Activated naive CD8-positive, alpha-beta T cell (primary cell): ENCODE data around the gene AXIN1.

Source experiments
- H3K27ac Mint-ChIP-seq: one replicate; pipeline ENCODE4 v1.8.0; 2021; ENCODE audit warnings: mixed read lengths
- H3K27me3 Mint-ChIP-seq: one replicate; pipeline ENCODE4 v1.8.0; 2021; ENCODE audit warnings: mixed read lengths
- H3K36me3 Mint-ChIP-seq: one replicate; pipeline ENCODE4 v1.8.0; 2021; ENCODE audit warnings: mixed read lengths
- H3K4me1 Mint-ChIP-seq: one replicate; pipeline ENCODE4 v1.8.0; 2021; ENCODE audit warnings: low read depth, mixed read lengths
- H3K4me3 Mint-ChIP-seq: one replicate; pipeline ENCODE4 v1.8.0; 2021; ENCODE audit warnings: mild to moderate bottlenecking, mixed read lengths
- H3K9me3 Mint-ChIP-seq: one replicate; pipeline ENCODE4 v1.8.0; 2021; ENCODE audit warnings: low read depth, mixed read lengths

The AXIN1 gene

GRCh38 chr16:322476-323143, 29.9 kb downstream of the AXIN1 start:
- Mint-ChIP-seq H3K36me3 (no peaks in the 10 kb centered on the region), H3K4me3 (no peak overlapping the region), H3K27ac (no peak overlapping the region)

GRCh38 chr16:321532-321931, 31.0 kb downstream of the AXIN1 start:
- H3K4me1 Mint-ChIP-seq, result peaks cover 68% of the 10 kb centered on the region
- no peaks in the 10 kb centered on the region for H3K27me3 Mint-ChIP-seq
- H3K27ac Mint-ChIP-seq, result peak overlapping the region; percentile 64
- H3K4me3 Mint-ChIP-seq, result no peak overlapping the region
- no peaks in the 10 kb centered on the region for H3K36me3 Mint-ChIP-seq
- H3K9me3 Mint-ChIP-seq, result no peaks in the 10 kb centered on the region

More at GRCh38 chr16:322476-323143, 29.9 kb downstream of the AXIN1 start:
- no peaks in the 10 kb centered on the region for H3K27me3 Mint-ChIP-seq
- H3K9me3 Mint-ChIP-seq, result no peaks in the 10 kb centered on the region
- peaks cover 71% of the 10 kb centered on the region for H3K4me1 Mint-ChIP-seq

- H3K4me1 Mint-ChIP-seq, result peaks cover 63% of the 10 kb centered on the region
- H3K9me3 Mint-ChIP-seq, result no peaks in the 10 kb centered on the region
- no peaks in the 10 kb centered on the region for H3K36me3 Mint-ChIP-seq
- H3K27me3 Mint-ChIP-seq, result no peaks in the 10 kb centered on the region
- H3K4me3 Mint-ChIP-seq, result peak overlapping the region; percentile 59
- H3K27ac Mint-ChIP-seq, result peak overlapping the region; percentile 84
Observed at GRCh38 chr16:320206-320605, 32.3 kb downstream of the AXIN1 start.

- Mint-ChIP-seq H3K4me3 (no peak overlapping the region), H3K4me1 (peaks cover 51% of the 10 kb centered on the region), H3K9me3 (no peaks in the 10 kb centered on the region), H3K27me3 (no peaks in the 10 kb centered on the region), H3K27ac (no peak overlapping the region), H3K36me3 (no peaks in the 10 kb centered on the region)
Observed at GRCh38 chr16:318628-319027, 33.9 kb downstream of the AXIN1 start.

GRCh38 chr16:317583-317982, 34.9 kb downstream of the AXIN1 start:
- H3K27ac Mint-ChIP-seq, result no peak overlapping the region
- H3K27me3 Mint-ChIP-seq, result no peaks in the 10 kb centered on the region
- no peaks in the 10 kb centered on the region for H3K36me3 Mint-ChIP-seq
- H3K4me1 Mint-ChIP-seq, result peaks cover 44% of the 10 kb centered on the region
- H3K9me3 Mint-ChIP-seq, result no peaks in the 10 kb centered on the region
- no peak overlapping the region for H3K4me3 Mint-ChIP-seq

- no peaks in the 10 kb centered on the region for H3K9me3 Mint-ChIP-seq
- no peaks in the 10 kb centered on the region for H3K27me3 Mint-ChIP-seq
- H3K4me3 Mint-ChIP-seq, result no peak overlapping the region
- H3K4me1 Mint-ChIP-seq, result peaks cover 44% of the 10 kb centered on the region
- H3K36me3 Mint-ChIP-seq, result no peaks in the 10 kb centered on the region
- H3K27ac Mint-ChIP-seq, result no peak overlapping the region
Observed at GRCh38 chr16:316741-317464, 35.6 kb downstream of the AXIN1 start.

GRCh38 chr16:314795-315299, 37.7 kb downstream of the AXIN1 start:
- H3K9me3 Mint-ChIP-seq, result no peaks in the 10 kb centered on the region

GRCh38 chr16:314351-314750, 38.2 kb downstream of the AXIN1 start:
- no peaks in the 10 kb centered on the region for H3K9me3 Mint-ChIP-seq
- H3K36me3 Mint-ChIP-seq, result no peaks in the 10 kb centered on the region
- H3K4me1 Mint-ChIP-seq, result peaks cover 34% of the 10 kb centered on the region
- H3K27ac Mint-ChIP-seq, result no peak overlapping the region
- H3K4me3 Mint-ChIP-seq, result no peak overlapping the region
- no peaks in the 10 kb centered on the region for H3K27me3 Mint-ChIP-seq

More at GRCh38 chr16:314795-315299, 37.7 kb downstream of the AXIN1 start:
- Mint-ChIP-seq H3K27me3 (no peaks in the 10 kb centered on the region), H3K36me3 (no peaks in the 10 kb centered on the region), H3K4me3 (no peak overlapping the region), H3K27ac (no peak overlapping the region), H3K4me1 (peaks cover 34% of the 10 kb centered on the region)

- H3K4me3 Mint-ChIP-seq, result no peak overlapping the region
- no peaks in the 10 kb centered on the region for H3K9me3 Mint-ChIP-seq
- no peak overlapping the region for H3K27ac Mint-ChIP-seq
- H3K27me3 Mint-ChIP-seq, result no peaks in the 10 kb centered on the region
- H3K36me3 Mint-ChIP-seq, result no peaks in the 10 kb centered on the region
- H3K4me1 Mint-ChIP-seq, result peaks cover 21% of the 10 kb centered on the region
Observed at GRCh38 chr16:311725-312124, 40.8 kb downstream of the AXIN1 start.

GRCh38 chr16:309476-309875, 43.0 kb downstream of the AXIN1 start:
- Mint-ChIP-seq H3K36me3 (no peaks in the 10 kb centered on the region), H3K4me3 (no peak overlapping the region), H3K27ac (no peak overlapping the region), H3K27me3 (no peaks in the 10 kb centered on the region), H3K9me3 (no peaks in the 10 kb centered on the region), H3K4me1 (peaks cover 15% of the 10 kb centered on the region)

GRCh38 chr16:307691-308312, 44.7 kb downstream of the AXIN1 start:
- Mint-ChIP-seq H3K9me3 (no peaks in the 10 kb centered on the region), H3K4me1 (peaks cover 15% of the 10 kb centered on the region), H3K27me3 (no peaks in the 10 kb centered on the region), H3K4me3 (no peak overlapping the region), H3K36me3 (no peaks in the 10 kb centered on the region), H3K27ac (no peak overlapping the region)

GRCh38 chr16:306911-307370, 45.6 kb downstream of the AXIN1 start:
- H3K9me3 Mint-ChIP-seq, result no peaks in the 10 kb centered on the region
- no peak overlapping the region for H3K27ac Mint-ChIP-seq

GRCh38 chr16:305916-306626, 46.5 kb downstream of the AXIN1 start:
- Mint-ChIP-seq H3K4me1 (peaks cover 13% of the 10 kb centered on the region), H3K27ac (no peak overlapping the region), H3K4me3 (no peak overlapping the region), H3K27me3 (no peaks in the 10 kb centered on the region), H3K9me3 (no peaks in the 10 kb centered on the region), H3K36me3 (no peaks in the 10 kb centered on the region)

More at GRCh38 chr16:306911-307370, 45.6 kb downstream of the AXIN1 start:
- Mint-ChIP-seq H3K4me3 (no peak overlapping the region), H3K4me1 (peaks cover 13% of the 10 kb centered on the region), H3K36me3 (no peaks in the 10 kb centered on the region), H3K27me3 (no peaks in the 10 kb centered on the region)

- Mint-ChIP-seq H3K27ac (no peak overlapping the region), H3K27me3 (no peaks in the 10 kb centered on the region), H3K9me3 (no peaks in the 10 kb centered on the region), H3K36me3 (no peaks in the 10 kb centered on the region), H3K4me1 (peaks cover 4% of the 10 kb centered on the region), H3K4me3 (no peak overlapping the region)
Observed at GRCh38 chr16:303760-304505, 48.6 kb downstream of the AXIN1 start.
